DND-41 (cell line): ENCODE data around the gene CDC42BPG.

ENCODE experiments used
- EZH2 ChIP-seq: IDR thresholded peaks from 3 replicates; pipeline ENCODE4 v1.6.1; 2012; ENCODE audit warnings: borderline replicate concordance, low read depth, mild to moderate bottlenecking, moderate library complexity, low read length, inconsistent platforms; ENCODE audit not compliant: severe bottlenecking
- TF ChIP-seq, protein P1 (sequence below): IDR thresholded peaks from 2 replicates; pipeline ENCODE4 v1.5.1; 2012; ENCODE audit warnings: borderline replicate concordance, low read length, moderate library complexity, mild to moderate bottlenecking; ENCODE audit not compliant: poor library complexity, severe bottlenecking; ENCODE audit errors: extremely low read depth

- TF ChIP-seq, protein P1, sequence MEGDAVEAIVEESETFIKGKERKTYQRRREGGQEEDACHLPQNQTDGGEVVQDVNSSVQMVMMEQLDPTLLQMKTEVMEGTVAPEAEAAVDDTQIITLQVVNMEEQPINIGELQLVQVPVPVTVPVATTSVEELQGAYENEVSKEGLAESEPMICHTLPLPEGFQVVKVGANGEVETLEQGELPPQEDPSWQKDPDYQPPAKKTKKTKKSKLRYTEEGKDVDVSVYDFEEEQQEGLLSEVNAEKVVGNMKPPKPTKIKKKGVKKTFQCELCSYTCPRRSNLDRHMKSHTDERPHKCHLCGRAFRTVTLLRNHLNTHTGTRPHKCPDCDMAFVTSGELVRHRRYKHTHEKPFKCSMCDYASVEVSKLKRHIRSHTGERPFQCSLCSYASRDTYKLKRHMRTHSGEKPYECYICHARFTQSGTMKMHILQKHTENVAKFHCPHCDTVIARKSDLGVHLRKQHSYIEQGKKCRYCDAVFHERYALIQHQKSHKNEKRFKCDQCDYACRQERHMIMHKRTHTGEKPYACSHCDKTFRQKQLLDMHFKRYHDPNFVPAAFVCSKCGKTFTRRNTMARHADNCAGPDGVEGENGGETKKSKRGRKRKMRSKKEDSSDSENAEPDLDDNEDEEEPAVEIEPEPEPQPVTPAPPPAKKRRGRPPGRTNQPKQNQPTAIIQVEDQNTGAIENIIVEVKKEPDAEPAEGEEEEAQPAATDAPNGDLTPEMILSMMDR: no peak
- TF ChIP-seq EZH2: no peak
These were observed 17.6 kb downstream of the CDC42BPG start for GRCh38 chr11:64826578-64827450.
